A549 treated with Hydrocortisone at 1 μM for 4 hours (cell line): ENCODE results near the gene HES6. TPM values are rescaled to one million over a fixed set of nuclear protein-coding genes. Genes with fewer than 3 reads are reported as not detected.

Experiments
- total RNA-seq: library from RNA; stranded (reverse); fragments of 200-300 nt; extraction: Qiagen RNA extraction; gene quantifications from 5 replicates; pipeline ENCODE4 v1.2.3, GENCODE V29; 2022

HES6 gene
- total RNA-seq: 7.9 to 14.6 TPM (median 13.4 TPM) in 5 replicates

DNA sequence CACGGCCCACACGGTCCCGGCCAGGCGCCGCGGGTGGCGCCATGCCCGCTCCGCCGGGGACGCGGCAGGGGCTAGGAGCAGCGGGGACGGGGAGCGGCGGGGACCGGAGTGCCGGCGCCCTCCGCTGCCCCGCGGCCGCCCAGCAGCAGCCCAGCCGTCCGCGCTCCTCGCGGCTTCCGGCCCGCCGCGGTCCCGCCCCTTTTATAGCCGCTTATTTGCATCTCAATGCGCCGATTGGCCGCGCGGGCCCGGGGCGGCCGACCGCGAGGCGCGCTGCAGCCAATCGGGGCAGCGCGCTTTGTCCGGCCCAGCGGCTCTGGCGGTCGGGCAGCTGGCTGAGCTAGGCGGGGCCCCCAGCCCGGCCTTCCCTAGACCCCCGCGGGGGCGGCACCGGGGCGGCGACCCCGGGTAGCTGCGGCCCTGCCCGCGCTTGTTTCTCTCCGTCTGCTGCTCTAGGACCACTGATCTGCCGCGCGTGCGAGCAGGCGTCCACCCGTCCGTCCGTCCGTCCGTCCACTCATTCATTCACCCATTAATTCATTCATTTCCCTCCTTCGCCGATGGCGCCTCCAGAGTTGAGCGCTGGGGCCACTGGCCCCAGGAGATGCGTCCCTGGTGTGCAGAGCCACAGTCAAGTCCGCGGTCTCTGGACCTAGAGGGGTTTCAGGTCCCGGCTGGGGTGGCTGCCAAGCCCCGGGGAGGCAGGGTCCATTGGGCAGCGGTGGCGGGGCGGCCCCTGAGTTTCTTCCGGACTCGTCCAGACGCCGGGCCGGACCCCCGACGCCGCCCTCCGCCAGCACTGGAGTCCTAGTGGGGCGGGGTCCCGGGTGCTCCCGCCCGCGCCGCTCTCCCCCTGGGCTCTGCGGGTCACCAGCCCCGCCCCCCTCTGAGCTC lies at the start of gene HES6:
Gene HES6 (minus strand): TSS at position 176 of the 894 bp plus-strand sequence. CDS start 133 bp downstream, at position 43.

DNA sequence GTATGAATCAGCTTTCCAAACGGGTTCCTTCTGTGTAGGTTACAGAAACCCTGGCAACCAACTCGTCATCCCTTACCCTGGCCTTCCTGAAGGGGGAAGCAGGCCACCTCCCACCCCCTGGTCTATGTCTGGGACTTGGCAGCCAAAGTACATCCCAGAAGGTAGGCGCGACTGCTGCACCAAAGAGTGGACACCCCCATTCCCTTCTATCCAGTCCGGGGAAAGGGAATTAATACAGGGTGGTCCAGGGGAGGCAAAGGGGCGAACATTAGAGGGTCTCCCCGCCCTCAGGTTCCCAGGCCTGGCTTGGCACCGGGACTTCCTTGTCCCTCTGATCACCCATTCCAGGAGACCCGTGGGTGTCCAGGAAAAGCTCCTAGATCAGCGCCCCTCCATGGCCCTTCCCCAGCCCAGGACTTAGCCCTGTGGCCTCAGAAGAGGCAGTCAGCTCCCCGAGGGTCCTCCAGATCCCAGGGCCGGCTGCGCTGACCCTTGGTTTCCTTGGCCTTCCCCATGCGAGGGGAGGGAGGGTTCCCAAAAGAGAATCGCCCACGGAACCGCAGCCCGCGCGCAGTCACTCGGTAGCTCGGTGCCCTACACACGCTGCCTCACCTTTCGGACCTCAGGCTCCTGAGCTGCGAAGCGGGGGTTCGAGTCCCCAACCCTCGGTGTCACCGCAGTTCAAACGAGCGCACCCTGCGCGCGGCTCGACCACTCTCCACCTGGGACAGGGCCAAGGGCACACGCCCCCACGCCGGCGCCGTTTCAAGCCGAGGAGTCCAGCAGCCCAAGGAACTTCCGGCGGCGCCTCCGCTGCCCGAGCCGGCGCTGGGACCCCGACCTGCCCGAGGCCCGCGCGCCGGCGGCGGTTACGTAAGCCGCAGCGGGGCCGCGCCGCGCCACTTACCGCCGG lies 48.2 kb upstream of the HES6 start, which contains the start of gene PER2:
Gene PER2 (minus strand): TSS at position 874 of the 913 bp plus-strand sequence. CDS start 10,674 bp downstream, outside the sequence.

DNA sequence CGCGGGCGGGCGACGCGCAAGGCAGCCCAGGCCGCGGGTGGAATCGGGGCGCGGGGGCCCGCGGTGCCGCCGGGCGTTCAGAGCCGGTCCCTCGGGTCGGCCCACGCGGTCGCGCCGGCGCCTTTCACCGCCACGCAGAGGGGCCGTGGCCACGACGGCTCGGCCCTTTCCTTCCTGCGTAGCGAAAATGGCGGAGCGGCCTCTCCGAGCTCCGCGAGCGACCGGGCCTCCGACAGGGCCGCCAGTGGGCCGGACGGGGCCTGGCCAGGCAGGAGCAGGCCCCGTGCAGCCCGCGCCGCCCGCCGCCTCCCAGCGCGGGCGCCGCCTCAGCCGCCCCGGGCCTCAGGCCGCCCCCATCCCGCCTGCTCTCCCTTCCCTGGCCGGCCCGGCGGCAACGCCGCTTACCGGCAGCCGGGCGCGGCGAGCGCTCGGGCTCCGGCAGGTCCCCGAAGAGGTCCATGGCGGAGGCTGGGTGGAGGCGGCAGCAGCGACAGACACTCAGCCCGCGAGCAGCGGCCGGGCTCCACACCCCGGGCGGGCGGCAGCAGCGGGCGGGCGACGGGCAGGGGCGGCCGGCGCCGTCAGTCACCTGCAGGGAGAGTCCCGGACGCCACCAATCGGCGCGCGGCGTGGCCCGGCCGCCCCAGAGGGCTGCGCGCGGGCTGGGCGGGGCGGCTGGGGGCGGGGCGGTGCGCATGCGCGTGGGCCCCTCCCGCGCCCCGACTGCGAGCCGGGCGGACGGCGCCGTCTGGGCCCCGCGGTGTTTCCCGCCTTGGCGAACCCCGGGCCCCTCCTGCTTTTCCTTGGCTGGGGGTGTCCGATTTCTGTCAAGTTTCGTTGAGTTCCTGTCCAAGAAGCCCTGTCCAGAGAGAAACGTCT lies 36.5 kb downstream of the HES6 start, which contains the start of gene ILKAP:
Gene ILKAP (minus strand): TSS at position 602 of the 879 bp plus-strand sequence. CDS start 142 bp downstream, at position 460.

Other genes starting within 250 kb of the HES6 start
- 18.1 to 22.4 TPM (median 20.4 TPM) in 5 replicates for gene SCLY, start 179.0 kb downstream of the HES6 start, total RNA-seq
- 0.10 to 0.38 TPM (median 0.13 TPM) in 5 replicates for gene ESPNL, start 139.7 kb downstream of the HES6 start, total RNA-seq
- gene KLHL30, start 101.4 kb downstream of the HES6 start, total RNA-seq: 0.14 to 0.30 TPM (median 0.25 TPM) in 5 replicates
- 5.7 to 9.7 TPM (median 8.1 TPM) in 5 replicates for gene ERFE, start 81.1 kb downstream of the HES6 start, total RNA-seq
- 37.9 to 43.8 TPM (median 39.6 TPM) in 5 replicates for gene ILKAP, start 36.3 kb downstream of the HES6 start, total RNA-seq
- gene PER2, start 48.6 kb upstream of the HES6 start, total RNA-seq: 5.7 to 7.5 TPM (median 6.4 TPM) in 5 replicates
- gene TRAF3IP1, start 80.5 kb upstream of the HES6 start, total RNA-seq: 11.4 to 16.5 TPM (median 12.9 TPM) in 5 replicates
- gene ASB1, start 186.9 kb upstream of the HES6 start, total RNA-seq: 41.6 to 57.9 TPM (median 54.6 TPM) in 5 replicates